ENCODE measurements around the gene COMMD3. TPM values are rescaled to one million over a fixed set of nuclear protein-coding genes. Genes with fewer than 3 reads are reported as not detected.
"Not testable (repeated sequence)": the region's sequence is repeated elsewhere in the genome, so short reads cannot be mapped to it uniquely, and the experiment has no call there.

The COMMD3 gene
- total and polyA plus RNA-seq, 2 donors, result 40.9 to 46.8 TPM

DNA sequence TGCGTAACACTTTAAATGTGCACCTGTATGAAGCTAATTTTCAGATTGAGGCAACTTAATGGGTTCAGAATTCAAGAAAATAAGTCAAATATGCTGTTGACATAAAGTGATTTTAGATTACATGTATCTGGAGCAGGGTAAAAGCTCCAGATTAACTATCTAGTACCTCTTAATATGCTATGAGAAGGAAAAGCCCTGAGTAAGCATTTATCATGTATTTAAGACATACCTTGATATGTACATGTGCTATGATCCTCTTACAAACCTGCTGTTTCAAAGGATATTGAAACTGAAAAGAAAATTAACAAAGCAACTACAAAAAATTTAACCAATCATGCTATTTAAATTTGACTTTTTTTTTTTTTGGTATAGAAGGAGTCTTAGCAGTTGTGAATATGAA lies 33.6 kb downstream of the COMMD3 start:
- no peak for DNase-seq (ENCODE audit: extremely low spot score)
- 100% methylated on average over 1 of the region's 1 CpG for WGBS
- Histone ChIP-seq H3K27ac (ENCODE audit: low read depth) (no peak overlapping the region), H3K4me3 (ENCODE audit: low read depth, low read length) (no peak overlapping the region), H3K4me1 (ENCODE audit: insufficient read depth) (no peaks in the 10 kb centered on the region), H3K36me3 (ENCODE audit: insufficient read depth) (no peaks in the 10 kb centered on the region)

- WGBS, result 90% methylated on average over 5 of the region's 5 CpGs
- Histone ChIP-seq H3K4me3 (ENCODE audit: low read depth, low read length) (no peak overlapping the region), H3K4me1 (ENCODE audit: insufficient read depth) (no peaks in the 10 kb centered on the region), H3K36me3 (ENCODE audit: insufficient read depth) (no peaks in the 10 kb centered on the region), H3K27ac (ENCODE audit: low read depth) (no peak overlapping the region)
- no peak for DNase-seq (ENCODE audit: extremely low spot score)
These were observed 35.0 kb downstream of the COMMD3 start for GRCh38 chr10:22351131-22351703.

DNA sequence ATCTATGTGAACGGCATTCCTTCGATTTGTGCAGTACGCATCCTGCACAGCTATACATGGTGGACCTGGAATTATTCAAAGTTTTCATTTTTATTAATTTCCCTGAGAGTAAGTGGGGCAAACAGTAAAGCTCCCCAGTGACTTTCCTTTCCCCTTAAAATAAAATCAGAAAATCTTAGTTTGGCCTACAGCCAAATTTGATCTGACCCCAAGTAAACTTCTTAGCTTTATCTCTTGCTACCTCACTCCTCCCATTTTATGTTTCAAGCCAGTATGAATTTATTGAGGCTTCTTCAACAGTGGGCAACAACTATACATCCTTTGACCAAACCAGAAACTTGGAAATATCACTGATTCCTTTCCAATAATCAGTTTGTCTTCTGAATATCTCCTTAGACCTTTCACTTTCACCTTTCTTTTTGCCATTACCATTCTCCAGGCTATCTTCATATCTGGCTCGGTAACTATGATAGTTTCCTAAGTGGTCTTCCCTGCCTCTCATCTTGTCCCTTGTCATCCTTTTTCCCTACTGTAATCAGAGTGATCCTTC lies 40.2 kb downstream of the COMMD3 start:
- Histone ChIP-seq H3K4me1 (ENCODE audit: insufficient read depth) (no peaks in the 10 kb centered on the region), H3K27ac (ENCODE audit: low read depth) (no peak overlapping the region), H3K36me3 (ENCODE audit: insufficient read depth) (no peaks in the 10 kb centered on the region), H3K4me3 (ENCODE audit: low read depth, low read length) (no peak overlapping the region)
- DNase-seq (ENCODE audit: extremely low spot score), result no peak
- WGBS, result 81% methylated on average over 4 of the region's 4 CpGs

DNA sequence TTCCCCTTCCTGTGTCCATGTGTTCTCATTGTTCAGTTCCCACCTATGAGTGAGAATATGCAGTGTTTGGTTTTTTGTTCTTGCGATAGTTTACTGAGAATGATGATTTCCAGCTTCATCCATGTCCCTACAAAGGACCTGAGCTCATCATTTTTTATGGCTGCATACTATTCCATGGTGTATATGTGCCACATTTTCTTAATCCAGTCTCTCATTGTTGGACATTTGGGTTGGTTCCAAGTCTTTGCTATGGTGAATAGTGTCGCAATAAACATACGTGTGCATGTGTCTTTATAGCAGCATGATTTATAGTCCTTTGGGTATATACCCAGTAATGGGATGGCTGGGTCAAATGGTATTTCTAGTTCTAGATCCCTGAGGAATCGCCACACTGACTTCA lies 41.6 kb downstream of the COMMD3 start:
- H3K4me1 ChIP-seq (ENCODE audit: insufficient read depth); H3K4me3 ChIP-seq (ENCODE audit: low read depth, low read length); DNase-seq (ENCODE audit: extremely low spot score); H3K36me3 ChIP-seq (ENCODE audit: insufficient read depth); H3K27ac ChIP-seq (ENCODE audit: low read depth): not testable (repeated sequence)
- WGBS, result 93% methylated on average over 3 of the region's 4 CpGs

GRCh38 chr10:22363305-22363704 lies 47.1 kb downstream of the COMMD3 start:
- no peak overlapping the region for H3K27ac ChIP-seq (ENCODE audit: low read depth)
- no peak overlapping the region for H3K4me3 ChIP-seq (ENCODE audit: low read depth, low read length)
- no peaks in the 10 kb centered on the region for H3K36me3 ChIP-seq (ENCODE audit: insufficient read depth)
- DNase-seq (ENCODE audit: extremely low spot score), result no peak
- H3K4me1 ChIP-seq (ENCODE audit: insufficient read depth), result no peaks in the 10 kb centered on the region
- 88% methylated on average over 6 of the region's 6 CpGs for WGBS

DNA sequence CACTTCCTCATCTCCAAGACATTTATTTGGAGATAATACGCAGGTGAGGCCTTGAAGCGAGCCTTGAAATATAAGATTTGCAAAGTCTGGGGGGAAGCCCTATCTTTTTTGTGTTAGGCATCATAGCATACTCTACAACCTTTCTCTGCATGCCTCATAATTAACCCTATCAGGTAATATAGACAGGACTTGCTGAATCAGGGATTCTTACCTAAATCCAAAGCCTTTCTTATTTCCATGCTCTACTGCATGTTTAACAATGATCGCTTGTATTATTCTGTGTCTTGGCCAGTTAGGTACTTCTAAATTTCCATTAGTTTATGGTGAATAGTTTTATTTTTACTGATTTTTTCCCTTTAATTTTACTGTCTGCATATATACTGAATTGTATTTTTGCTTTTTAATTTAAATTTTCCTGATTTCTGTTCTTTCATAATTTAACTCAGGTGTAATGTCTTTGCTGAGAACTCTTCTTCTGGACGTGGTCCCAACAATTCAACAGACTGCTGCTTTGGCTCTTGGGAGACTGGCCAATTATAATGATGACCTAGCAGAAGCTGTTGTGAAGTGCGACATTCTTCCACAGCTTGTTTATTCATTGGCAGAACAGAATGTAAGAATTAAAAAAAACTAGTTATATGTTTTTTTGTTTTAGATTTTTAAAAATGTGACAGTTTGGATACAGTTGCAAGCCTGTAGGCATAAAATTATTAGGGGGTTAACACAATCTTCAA lies 48.4 kb downstream of the COMMD3 start:
- Histone ChIP-seq H3K4me3 (ENCODE audit: low read depth, low read length) (no peak overlapping the region), H3K4me1 (ENCODE audit: insufficient read depth) (no peaks in the 10 kb centered on the region), H3K27ac (ENCODE audit: low read depth) (no peak overlapping the region), H3K36me3 (ENCODE audit: insufficient read depth) (no peaks in the 10 kb centered on the region)
- DNase-seq (ENCODE audit: extremely low spot score), result no peak
- WGBS, result 92% methylated on average over 5 of the region's 5 CpGs

DNA sequence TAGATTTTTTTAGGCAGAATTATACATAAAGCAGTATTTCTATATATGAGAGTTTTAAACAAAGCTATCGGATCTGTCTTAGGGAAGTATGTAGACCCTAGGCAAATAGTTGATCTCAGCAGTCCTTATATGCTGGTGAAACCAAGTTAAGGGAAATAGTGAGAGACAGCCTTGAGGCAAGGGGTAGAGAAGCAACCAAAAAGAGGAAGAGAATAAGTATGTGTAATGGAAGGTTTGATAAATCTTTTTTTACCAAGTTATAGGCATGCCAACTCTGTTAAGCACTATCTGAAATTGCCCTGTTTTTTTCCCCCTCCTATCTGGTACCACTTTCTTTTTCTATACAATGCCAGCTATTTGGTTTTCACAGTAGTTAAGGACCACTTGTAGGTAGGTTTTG lies 49.0 kb downstream of the COMMD3 start:
- WGBS, result 91% methylated on average over 1 of the region's 1 CpG
- Histone ChIP-seq H3K27ac (ENCODE audit: low read depth) (no peak overlapping the region), H3K4me1 (ENCODE audit: insufficient read depth) (no peaks in the 10 kb centered on the region), H3K4me3 (ENCODE audit: low read depth, low read length) (no peak overlapping the region), H3K36me3 (ENCODE audit: insufficient read depth) (no peaks in the 10 kb centered on the region)
- DNase-seq (ENCODE audit: extremely low spot score), result no peak

DNA sequence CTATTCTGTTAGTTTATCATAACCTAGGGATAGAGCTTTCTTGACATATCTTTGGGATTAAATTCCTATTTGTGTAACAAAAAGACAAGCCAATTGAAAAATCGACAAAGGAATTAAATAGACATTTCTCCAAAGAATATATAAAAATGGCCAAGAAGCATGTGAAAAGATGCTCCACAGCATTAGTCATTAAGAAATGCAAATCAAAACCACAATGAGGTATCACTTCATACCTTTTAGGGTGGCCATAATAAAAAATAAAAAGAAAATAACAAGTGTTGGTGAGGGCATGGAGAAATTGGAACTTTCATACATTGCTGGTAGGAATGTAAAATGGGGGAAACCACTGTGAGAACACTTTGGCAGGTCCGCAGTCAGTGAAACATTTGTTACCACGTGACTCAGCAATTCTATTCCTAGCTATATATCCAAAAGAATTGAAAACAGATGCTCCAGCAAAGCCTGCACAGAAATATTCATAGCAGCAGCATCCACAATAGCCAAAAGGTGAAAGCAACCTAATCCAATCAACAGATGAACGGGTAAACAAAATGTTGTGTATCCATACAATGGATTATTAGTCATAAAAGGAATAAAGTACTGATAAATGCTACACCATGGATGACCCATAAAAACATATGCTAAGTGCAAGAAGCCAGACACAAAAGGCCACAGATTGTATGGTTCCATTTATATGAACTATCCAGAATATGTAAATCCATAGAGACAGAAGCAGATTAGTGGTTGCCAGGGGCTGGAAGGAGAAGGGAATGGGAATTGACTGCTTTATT lies 49.7 kb downstream of the COMMD3 start:
- no peak overlapping the region for H3K27ac ChIP-seq (ENCODE audit: low read depth)
- 80% methylated on average over 4 of the region's 4 CpGs for WGBS
- no peaks in the 10 kb centered on the region for H3K4me1 ChIP-seq (ENCODE audit: insufficient read depth)
- H3K36me3 ChIP-seq (ENCODE audit: insufficient read depth), result no peaks in the 10 kb centered on the region
- H3K4me3 ChIP-seq (ENCODE audit: low read depth, low read length), result no peak overlapping the region
- DNase-seq (ENCODE audit: extremely low spot score), result no peak

- no peak overlapping the region for H3K4me3 ChIP-seq (ENCODE audit: low read depth, low read length)
- no peaks in the 10 kb centered on the region for H3K36me3 ChIP-seq (ENCODE audit: insufficient read depth)
- no peak for DNase-seq (ENCODE audit: extremely low spot score)
- no peaks in the 10 kb centered on the region for H3K4me1 ChIP-seq (ENCODE audit: insufficient read depth)
- no peak overlapping the region for H3K27ac ChIP-seq (ENCODE audit: low read depth)
These were observed 50.2 kb downstream of the COMMD3 start for GRCh38 chr10:22366435-22366703.

DNA sequence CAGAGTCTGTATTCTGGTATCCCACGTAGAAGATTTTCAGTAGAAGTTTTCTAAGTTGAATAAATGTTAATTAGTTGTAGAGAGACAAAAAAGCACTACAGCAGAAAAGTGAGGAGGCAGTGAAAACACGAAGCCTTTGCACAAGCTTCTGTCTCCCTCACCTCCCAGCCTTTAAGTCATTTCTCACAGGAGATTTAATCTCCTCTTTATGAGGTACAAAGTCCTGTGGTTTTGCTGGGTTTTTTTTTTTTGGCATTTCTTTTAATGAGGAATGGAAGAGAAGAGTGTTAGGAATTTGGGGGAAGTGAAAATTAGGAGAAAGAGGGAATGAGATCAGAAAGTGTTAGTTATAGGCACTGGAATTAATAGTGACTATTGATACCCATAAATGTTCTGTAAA lies 50.6 kb downstream of the COMMD3 start:
- WGBS, result 43% methylated on average over 2 of the region's 2 CpGs
- no peak for DNase-seq (ENCODE audit: extremely low spot score)
- no peaks in the 10 kb centered on the region for H3K36me3 ChIP-seq (ENCODE audit: insufficient read depth)
- H3K27ac ChIP-seq (ENCODE audit: low read depth), result no peak overlapping the region
- no peaks in the 10 kb centered on the region for H3K4me1 ChIP-seq (ENCODE audit: insufficient read depth)
- no peak overlapping the region for H3K4me3 ChIP-seq (ENCODE audit: low read depth, low read length)

DNA sequence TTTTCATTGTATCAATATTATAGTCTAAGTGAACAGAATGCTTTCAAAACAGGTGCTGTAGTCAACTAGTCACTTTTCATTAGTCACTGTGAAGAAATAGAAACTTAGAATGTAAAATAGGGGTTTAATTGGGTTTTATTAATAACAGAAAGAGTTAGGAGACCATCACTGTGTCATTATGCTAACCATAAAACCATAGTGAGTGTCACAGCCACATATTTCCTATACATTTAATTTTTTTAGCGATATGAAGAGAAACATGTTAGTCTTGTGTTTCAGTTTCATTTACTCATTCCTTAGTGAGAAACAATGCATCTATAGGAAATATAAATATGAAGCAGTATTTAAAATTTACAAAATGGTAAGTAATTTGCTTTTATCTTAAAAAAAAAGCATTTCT lies 51.3 kb downstream of the COMMD3 start:
- Histone ChIP-seq H3K36me3 (ENCODE audit: insufficient read depth) (no peaks in the 10 kb centered on the region), H3K4me3 (ENCODE audit: low read depth, low read length) (no peak overlapping the region), H3K4me1 (ENCODE audit: insufficient read depth) (no peaks in the 10 kb centered on the region), H3K27ac (ENCODE audit: low read depth) (no peak overlapping the region)
- no peak for DNase-seq (ENCODE audit: extremely low spot score)
- WGBS, result 88% methylated on average over 1 of the region's 1 CpG

DNA sequence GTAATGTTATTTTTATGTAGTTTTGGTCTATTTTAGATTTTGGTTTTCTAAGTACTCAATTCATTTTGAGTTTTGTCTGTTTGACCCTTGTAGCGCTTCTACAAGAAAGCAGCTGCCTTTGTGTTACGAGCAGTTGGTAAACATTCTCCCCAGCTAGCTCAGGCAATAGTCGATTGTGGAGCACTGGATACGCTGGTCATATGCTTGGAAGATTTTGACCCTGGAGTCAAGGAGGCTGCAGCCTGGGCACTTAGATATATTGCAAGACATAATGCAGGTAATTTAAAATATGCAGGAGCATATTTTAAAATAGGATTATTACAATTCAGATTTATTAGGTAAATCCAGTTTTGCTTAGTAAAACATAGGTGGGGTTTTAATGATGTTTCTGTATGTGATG lies 52.2 kb downstream of the COMMD3 start:
- Histone ChIP-seq H3K4me1 (ENCODE audit: insufficient read depth) (no peaks in the 10 kb centered on the region), H3K36me3 (ENCODE audit: insufficient read depth) (no peaks in the 10 kb centered on the region), H3K27ac (ENCODE audit: low read depth) (no peak overlapping the region), H3K4me3 (ENCODE audit: low read depth, low read length) (no peak overlapping the region)
- DNase-seq (ENCODE audit: extremely low spot score), result no peak
- WGBS, result 86% methylated on average over 4 of the region's 4 CpGs

- no peak overlapping the region for H3K4me3 ChIP-seq (ENCODE audit: low read depth, low read length)
- H3K27ac ChIP-seq (ENCODE audit: low read depth), result no peak overlapping the region
- no peaks in the 10 kb centered on the region for H3K4me1 ChIP-seq (ENCODE audit: insufficient read depth)
- DNase-seq (ENCODE audit: extremely low spot score), result no peak
- H3K36me3 ChIP-seq (ENCODE audit: insufficient read depth), result no peaks in the 10 kb centered on the region
- 45% methylated on average over 2 of the region's 2 CpGs for WGBS
These were observed 52.8 kb downstream of the COMMD3 start for GRCh38 chr10:22368981-22369380.

DNA sequence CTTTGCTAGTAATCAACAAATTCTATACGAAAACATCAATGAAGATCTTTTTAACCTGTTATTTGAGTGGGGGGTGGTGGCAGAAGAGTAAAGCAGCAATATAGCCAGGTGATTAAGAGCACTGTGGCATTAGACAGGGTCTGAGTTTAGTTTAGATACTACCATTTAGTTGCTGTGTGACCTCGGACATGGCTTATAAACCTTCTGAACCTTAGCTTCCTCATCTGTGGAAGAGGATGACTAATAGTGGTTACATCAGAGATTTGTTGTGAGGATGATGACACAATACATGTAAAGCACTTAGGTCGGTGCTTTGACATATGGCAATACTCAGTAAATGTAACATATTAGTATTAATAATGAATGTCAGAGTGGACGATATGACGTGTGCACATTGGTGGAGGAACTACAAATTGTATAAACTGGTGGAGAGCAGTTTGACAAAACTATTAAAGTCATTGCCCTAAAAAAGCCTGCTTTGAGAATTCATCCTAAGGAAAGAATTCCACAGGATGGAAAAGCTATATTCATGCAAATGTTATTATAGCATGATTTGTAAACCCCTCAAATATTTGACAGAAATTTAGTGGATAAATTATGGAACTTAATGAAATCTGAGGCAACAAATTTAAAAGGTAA lies 53.4 kb downstream of the COMMD3 start:
- no peaks in the 10 kb centered on the region for H3K4me1 ChIP-seq (ENCODE audit: insufficient read depth)
- no peak for DNase-seq (ENCODE audit: extremely low spot score)

More for the DNA sequence above, 53.4 kb downstream of the COMMD3 start:
- Histone ChIP-seq H3K27ac (ENCODE audit: low read depth) (no peak overlapping the region), H3K36me3 (ENCODE audit: insufficient read depth) (no peaks in the 10 kb centered on the region), H3K4me3 (ENCODE audit: low read depth, low read length) (no peak overlapping the region)
- WGBS, result 89% methylated on average over 5 of the region's 5 CpGs

Measured in urinary bladder (tissue), 4 donors.